ENCODE results near the gene SPACA4.
"Not testable (repeated sequence)": the region's sequence is repeated elsewhere in the genome, so short reads cannot be mapped to it uniquely, and the experiment has no call there.

SPACA4 gene

GRCh38 chr19:48606463-48607358, at the start of gene SPACA4:
TSS of gene SPACA4 (plus strand) at chr19:48606742. CDS start at chr19:48606979, 237 bp downstream.
- no peak for DNase-seq (ENCODE audit: insufficient read length, low spot score)
- no peak for TF ChIP-seq POLR2A (IDR thresholded peaks at IDR 0.05; ENCODE audit: low read depth, low read length)
- FAIRE-seq: no peak

- no peak for TF ChIP-seq POLR2A (IDR thresholded peaks at IDR 0.05; ENCODE audit: low read depth, low read length)
- DNase-seq (ENCODE audit: insufficient read length, low spot score) (no peak), FAIRE-seq (no peak)
Measured at GRCh38 chr19:48556825-48557224, 49.7 kb upstream of the SPACA4 start.

DNA sequence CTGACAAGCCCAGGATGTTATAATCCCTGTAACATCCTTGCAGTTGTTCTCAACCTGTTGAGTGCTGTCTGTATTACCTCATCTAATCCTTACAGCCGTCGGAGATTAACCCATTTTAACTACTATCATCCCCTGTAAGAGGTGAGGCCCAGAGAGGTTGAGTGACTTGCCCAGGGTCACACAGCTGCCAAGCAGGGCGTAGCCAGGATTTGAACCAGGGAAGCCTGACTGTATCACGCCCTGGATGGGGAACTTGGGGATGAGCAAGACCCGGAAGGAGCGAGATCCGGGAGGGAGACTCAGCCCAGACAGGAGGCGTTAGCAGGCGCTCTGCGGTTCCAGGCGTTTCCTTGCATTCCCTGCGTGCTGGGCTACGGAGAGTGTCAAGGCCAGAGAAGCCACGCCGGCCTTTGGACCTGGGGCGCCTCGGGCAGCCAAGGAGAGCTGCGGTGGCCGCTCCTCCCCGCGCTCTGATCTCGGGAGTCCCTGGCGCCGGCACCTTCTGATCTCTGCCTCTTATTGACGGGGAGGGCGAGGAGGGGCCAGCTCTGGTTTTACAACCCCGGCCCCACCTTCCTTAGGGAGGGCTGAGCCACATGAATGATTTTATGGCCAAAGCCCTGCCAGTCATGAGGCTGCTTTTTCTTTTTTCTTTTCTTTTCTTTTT, 48.4 kb upstream of the SPACA4 start:
- DNase-seq (ENCODE audit: insufficient read length, low spot score) (no peak), FAIRE-seq (no peak)
- no peak for TF ChIP-seq POLR2A (IDR thresholded peaks at IDR 0.05; ENCODE audit: low read depth, low read length)

- DNase-seq (ENCODE audit: insufficient read length, low spot score): no peak
- FAIRE-seq: no peak
- TF ChIP-seq POLR2A (IDR thresholded peaks at IDR 0.05; ENCODE audit: low read depth, low read length): no peak
Measured at GRCh38 chr19:48560095-48560530, 46.4 kb upstream of the SPACA4 start.

DNA sequence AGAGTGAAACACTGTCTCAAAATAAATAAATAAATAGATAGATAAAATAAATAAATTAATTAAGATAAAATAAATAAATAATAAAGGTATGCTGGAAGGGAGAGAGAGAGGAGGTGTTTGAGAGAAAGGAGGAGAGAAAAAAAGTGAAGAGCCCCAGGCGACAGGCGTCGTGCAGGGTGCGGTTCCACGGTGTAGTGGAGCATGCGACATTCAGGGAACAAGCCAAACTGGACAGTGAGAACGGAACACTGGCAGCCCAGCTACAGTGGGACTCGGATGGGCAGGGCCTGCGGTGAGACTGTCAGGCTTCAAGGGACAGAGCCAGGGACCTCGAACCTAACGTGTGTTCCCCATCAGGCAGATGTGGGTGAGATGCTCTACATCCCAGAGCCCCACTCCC, 45.1 kb upstream of the SPACA4 start:
- DNase-seq (ENCODE audit: insufficient read length, low spot score) (no peak), FAIRE-seq (no peak)
- no peak for TF ChIP-seq POLR2A (IDR thresholded peaks at IDR 0.05; ENCODE audit: low read depth, low read length)

DNA sequence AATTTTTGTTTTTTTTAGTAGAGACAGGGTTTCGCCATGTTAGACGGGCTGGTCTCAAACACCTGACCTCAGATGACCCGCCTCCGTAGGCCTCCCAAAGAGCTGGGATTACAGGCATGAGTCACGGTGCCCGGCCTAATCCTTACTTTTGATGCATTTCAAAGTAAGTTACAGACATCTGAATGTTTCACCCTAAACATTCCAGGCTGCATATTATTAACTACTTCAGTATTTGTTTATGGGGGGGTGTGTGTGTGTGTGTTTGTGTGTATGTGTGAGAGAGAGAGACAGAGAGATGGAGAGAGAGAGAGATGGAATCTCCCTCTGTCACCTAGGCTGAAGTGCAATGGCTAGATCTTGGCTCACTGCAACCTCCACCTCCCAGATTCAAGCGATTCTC, 41.5 kb upstream of the SPACA4 start:
- FAIRE-seq: no peak
- no peak for TF ChIP-seq POLR2A (IDR thresholded peaks at IDR 0.05; ENCODE audit: low read depth, low read length)
- no peak for DNase-seq (ENCODE audit: insufficient read length, low spot score)

DNA sequence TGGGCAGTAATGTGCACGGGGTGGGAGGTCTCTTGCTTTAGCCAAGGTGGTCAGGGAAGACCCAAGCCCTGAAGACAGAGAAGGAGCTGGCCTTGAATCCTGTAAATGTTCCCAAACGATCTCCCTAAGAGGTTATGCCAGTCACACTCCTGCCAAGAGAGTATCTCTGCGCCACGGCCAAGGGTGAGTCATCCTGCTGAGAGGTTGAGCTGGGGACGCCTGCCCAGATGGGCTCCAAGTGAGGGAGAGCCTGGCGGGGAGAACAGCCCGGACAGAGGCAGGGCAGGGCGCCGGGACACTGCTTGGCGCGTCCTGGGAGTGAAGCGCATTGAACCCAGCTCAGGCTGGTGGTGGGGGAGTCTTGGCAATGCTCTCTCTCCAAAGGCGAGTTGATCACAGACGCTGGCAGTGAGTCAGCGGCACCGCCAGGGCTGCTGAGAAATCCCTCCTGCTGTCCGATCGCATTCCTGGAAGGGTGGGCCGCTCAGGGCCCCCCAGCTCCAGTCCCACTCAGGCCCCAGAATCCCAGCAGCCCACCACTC, 38.1 kb upstream of the SPACA4 start:
- DNase-seq (ENCODE audit: insufficient read length, low spot score) (peak; percentile 72), FAIRE-seq (peak; percentile 91)
- no peak; the same call in 1 of the 2 replicates for TF ChIP-seq POLR2A (IDR thresholded peaks at IDR 0.05; ENCODE audit: low read depth, low read length)

DNA sequence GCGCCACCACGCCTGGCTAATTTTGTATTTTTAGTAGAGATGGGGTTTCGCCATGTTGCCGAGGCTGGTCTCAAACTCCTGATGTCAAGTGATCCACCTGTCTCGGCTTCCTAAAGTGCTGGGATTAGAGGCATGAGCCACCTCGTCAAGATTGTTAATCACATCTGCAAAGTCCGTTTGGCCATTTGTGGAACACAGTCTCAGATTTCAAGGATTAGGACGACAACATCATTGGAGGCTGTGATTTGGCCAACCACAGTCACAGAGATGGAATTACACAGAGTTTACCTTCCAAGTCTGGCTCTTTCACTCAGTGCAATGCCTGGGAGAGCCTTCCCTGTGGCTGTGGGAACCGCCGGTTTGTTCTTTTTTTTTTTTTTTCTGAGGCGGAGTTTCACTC, 36.7 kb upstream of the SPACA4 start:
- TF ChIP-seq POLR2A (IDR thresholded peaks at IDR 0.05; ENCODE audit: low read depth, low read length): no peak
- DNase-seq (ENCODE audit: insufficient read length, low spot score) (no peak), FAIRE-seq (no peak)

GRCh38 chr19:48571378-48572162, 35.0 kb upstream of the SPACA4 start:
- DNase-seq (ENCODE audit: insufficient read length, low spot score) (no peak), FAIRE-seq (no peak)
- no peak for TF ChIP-seq POLR2A (IDR thresholded peaks at IDR 0.05; ENCODE audit: low read depth, low read length)

GRCh38 chr19:48573163-48573505, 33.4 kb upstream of the SPACA4 start:
- DNase-seq (ENCODE audit: insufficient read length, low spot score) (no peak), FAIRE-seq (no peak)
- TF ChIP-seq POLR2A (IDR thresholded peaks at IDR 0.05; ENCODE audit: low read depth, low read length): no peak

- no peak for TF ChIP-seq POLR2A (IDR thresholded peaks at IDR 0.05; ENCODE audit: low read depth, low read length)
- DNase-seq (ENCODE audit: insufficient read length, low spot score) (no peak), FAIRE-seq (no peak)
Measured at GRCh38 chr19:48575931-48576622, 30.5 kb upstream of the SPACA4 start.

GRCh38 chr19:48577908-48578307, 28.6 kb upstream of the SPACA4 start:
- DNase-seq (ENCODE audit: insufficient read length, low spot score); FAIRE-seq: not testable (repeated sequence)

- FAIRE-seq (no peak), DNase-seq (ENCODE audit: insufficient read length, low spot score) (no peak)
- TF ChIP-seq POLR2A (IDR thresholded peaks at IDR 0.05; ENCODE audit: low read depth, low read length): no peak
Measured at GRCh38 chr19:48578891-48579290, 27.7 kb upstream of the SPACA4 start.

All from H54 (cell line).